ENCODE data around the gene MEMO1. TPM values are rescaled to one million over a fixed set of nuclear protein-coding genes. Genes with fewer than 3 reads are reported as not detected.

MEMO1 gene
- total RNA-seq, 2 donors from 2014 or later, result 40.2 to 52.0 TPM

- peaks cover 8% of the 10 kb centered on the region for H3K4me1 Mint-ChIP-seq
- peaks cover 3% of the 10 kb centered on the region for H3K36me3 ChIP-seq (ENCODE audit: control insufficient read depth, insufficient read depth, low read length)
- H3K27me3 Mint-ChIP-seq (ENCODE audit: insufficient read depth), result no peaks in the 10 kb centered on the region
- H3K4me3 ChIP-seq (ENCODE audit: low read length), result no peak overlapping the region
- WGBS, 2 experiments (ENCODE audit: insufficient coverage in 1 of 2, insufficient read length in 1 of 2), result 94 to 97% methylated on average over 6 of the region's 6 CpGs
- no peak for TF ChIP-seq CTCF (conservative IDR thresholded peaks at IDR 0.05)
- H3K36me3 Mint-ChIP-seq (ENCODE audit: low read depth), result peaks cover 6% of the 10 kb centered on the region
- H3K27ac Mint-ChIP-seq, result no peak overlapping the region
- no peak overlapping the region for H3K9ac ChIP-seq (ENCODE audit: extremely low read depth, low read length, poor library complexity, severe bottlenecking)
- no peaks in the 10 kb centered on the region for H3K27me3 ChIP-seq (ENCODE audit: control insufficient read depth, insufficient read depth, low read length, poor library complexity, severe bottlenecking)
- DNase-seq, result no peak
- no peaks in the 10 kb centered on the region for H3K4me1 ChIP-seq (ENCODE audit: control insufficient read depth, insufficient read depth, low read length)
- H3K4me3 Mint-ChIP-seq, result no peak overlapping the region
- no peaks in the 10 kb centered on the region for H3K9me3 Mint-ChIP-seq
- no peaks in the 10 kb centered on the region for H3K9me3 ChIP-seq (ENCODE audit: control insufficient read depth, low read length)
- H3K27ac ChIP-seq (ENCODE audit: low read depth, low read length), result no peak overlapping the region
Measured at GRCh38 chr2:31996571-31997150, 14.1 kb downstream of the MEMO1 start.

- H3K4me3 Mint-ChIP-seq, result no peak overlapping the region
- H3K27me3 ChIP-seq (ENCODE audit: control insufficient read depth, insufficient read depth, low read length, poor library complexity, severe bottlenecking), result no peaks in the 10 kb centered on the region
- H3K4me1 Mint-ChIP-seq, result no peaks in the 10 kb centered on the region
- no peaks in the 10 kb centered on the region for H3K9me3 ChIP-seq (ENCODE audit: control insufficient read depth, low read length)
- H3K27ac ChIP-seq (ENCODE audit: low read depth, low read length), result no peak overlapping the region
- H3K36me3 Mint-ChIP-seq (ENCODE audit: low read depth), result peaks cover 5% of the 10 kb centered on the region
- no peak overlapping the region for H3K4me3 ChIP-seq (ENCODE audit: low read length)
- H3K9me3 Mint-ChIP-seq, result no peaks in the 10 kb centered on the region
- H3K27me3 Mint-ChIP-seq (ENCODE audit: insufficient read depth), result no peaks in the 10 kb centered on the region
- WGBS, 2 experiments (ENCODE audit: insufficient coverage in 1 of 2, insufficient read length in 1 of 2), result 90 to 96% methylated on average over 3 to 4 of the region's 4 CpGs
- no peak overlapping the region for H3K27ac Mint-ChIP-seq
- no peak for TF ChIP-seq CTCF (conservative IDR thresholded peaks at IDR 0.05)
- H3K4me1 ChIP-seq (ENCODE audit: control insufficient read depth, insufficient read depth, low read length), result no peaks in the 10 kb centered on the region
- no peak overlapping the region for H3K9ac ChIP-seq (ENCODE audit: extremely low read depth, low read length, poor library complexity, severe bottlenecking)
- H3K36me3 ChIP-seq (ENCODE audit: control insufficient read depth, insufficient read depth, low read length), result no peaks in the 10 kb centered on the region
- no peak for DNase-seq
Measured at GRCh38 chr2:31992934-31993333, 17.9 kb downstream of the MEMO1 start.

DNA sequence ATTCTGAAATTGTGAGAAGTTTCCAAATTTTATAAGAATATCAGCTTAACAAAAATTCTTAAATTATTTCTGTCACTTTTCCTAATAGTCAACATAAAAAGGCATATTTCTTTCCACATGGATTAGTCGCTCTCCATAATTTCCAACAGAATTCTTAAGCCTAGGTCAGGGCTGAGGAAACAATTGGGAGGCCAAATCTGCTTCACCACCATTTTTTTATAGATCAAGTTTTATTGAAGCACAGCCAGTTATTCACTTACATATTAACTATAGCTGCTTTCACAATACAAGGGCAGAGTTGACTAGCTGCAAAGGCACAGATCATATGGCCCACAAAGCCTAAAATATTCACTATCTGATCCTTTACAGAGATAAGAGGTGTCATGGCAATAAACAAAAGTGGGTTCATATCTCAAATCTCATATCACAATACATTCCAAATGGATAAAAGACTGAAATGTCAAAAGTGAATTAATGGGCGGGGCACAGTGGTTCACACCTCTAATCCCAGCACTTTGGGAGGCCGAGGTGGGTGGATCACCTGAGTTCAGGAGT lies 18.7 kb downstream of the MEMO1 start:
- Histone ChIP-seq H3K27me3 (ENCODE audit: control insufficient read depth, insufficient read depth, low read length, poor library complexity, severe bottlenecking) (no peaks in the 10 kb centered on the region), H3K27ac (ENCODE audit: low read depth, low read length) (no peak overlapping the region), H3K9ac (ENCODE audit: extremely low read depth, low read length, poor library complexity, severe bottlenecking) (no peak overlapping the region), H3K4me1 (ENCODE audit: control insufficient read depth, insufficient read depth, low read length) (no peaks in the 10 kb centered on the region), H3K9me3 (ENCODE audit: control insufficient read depth, low read length) (no peaks in the 10 kb centered on the region), H3K4me3 (ENCODE audit: low read length) (no peak overlapping the region), H3K36me3 (ENCODE audit: control insufficient read depth, insufficient read depth, low read length) (no peaks in the 10 kb centered on the region)
- Mint-ChIP-seq H3K27ac (no peak overlapping the region), H3K4me3 (no peak overlapping the region), H3K27me3 (ENCODE audit: insufficient read depth) (no peaks in the 10 kb centered on the region), H3K9me3 (no peaks in the 10 kb centered on the region), H3K4me1 (peaks cover 5% of the 10 kb centered on the region), H3K36me3 (ENCODE audit: low read depth) (peaks cover 5% of the 10 kb centered on the region)
- DNase-seq, result no peak
- WGBS, 2 experiments (ENCODE audit: insufficient coverage in 1 of 2, insufficient read length in 1 of 2), result 96 to 100% methylated on average over 1 to 3 of the region's 3 CpGs
- no peak for TF ChIP-seq CTCF (conservative IDR thresholded peaks at IDR 0.05)
